ENCODE measurements around the gene IFNL2.

IFNL2 gene

DNA sequence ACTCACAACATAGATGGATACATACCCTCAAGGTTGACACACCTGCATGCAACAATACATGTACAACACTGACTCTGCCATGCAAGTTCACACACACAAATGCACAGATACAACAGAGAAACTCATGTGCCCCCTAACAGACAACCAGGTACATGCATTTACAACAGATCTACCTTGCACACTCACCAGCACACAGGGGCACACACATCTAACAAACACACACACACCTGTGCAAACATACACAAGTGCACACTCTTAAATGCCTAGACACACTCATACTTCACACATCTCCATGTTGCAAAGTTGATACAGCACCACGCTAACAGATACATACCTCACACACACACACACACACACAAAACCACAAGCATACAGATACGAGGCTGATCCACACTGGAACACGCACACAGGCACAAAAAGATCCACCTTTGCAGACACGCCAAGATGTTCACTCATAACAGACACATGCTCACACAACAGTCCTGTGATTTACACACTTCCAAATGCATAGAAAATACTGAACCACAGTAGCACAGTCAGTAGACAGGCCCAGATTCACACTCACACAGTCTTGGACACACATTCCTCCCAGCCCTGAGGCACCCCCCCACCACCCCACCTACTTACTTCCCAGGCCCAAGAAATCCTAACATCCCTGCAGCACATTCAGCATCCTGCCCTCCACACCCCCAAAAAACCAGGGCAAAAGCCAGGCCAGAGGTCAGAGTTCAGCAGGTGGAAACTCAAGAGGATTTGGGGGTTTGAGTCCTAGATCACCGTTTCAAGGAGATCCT is 51.1 kb downstream of the IFNL2 start:
- Histone ChIP-seq H3K4me1 (no peaks in the 10 kb centered on the region), H3K36me3 (no peaks in the 10 kb centered on the region), H3K4me3 (ENCODE audit: low read depth, low read length) (peak overlapping the region; percentile 71), H3K27me3 (0 out of 2 replicates have a peak, but pooled peaks cover 3% of the 10 kb centered on the region), H3K9me3 (no peaks in the 10 kb centered on the region)
- no peak for DNase-seq
- TF ChIP-seq, protein P1, sequence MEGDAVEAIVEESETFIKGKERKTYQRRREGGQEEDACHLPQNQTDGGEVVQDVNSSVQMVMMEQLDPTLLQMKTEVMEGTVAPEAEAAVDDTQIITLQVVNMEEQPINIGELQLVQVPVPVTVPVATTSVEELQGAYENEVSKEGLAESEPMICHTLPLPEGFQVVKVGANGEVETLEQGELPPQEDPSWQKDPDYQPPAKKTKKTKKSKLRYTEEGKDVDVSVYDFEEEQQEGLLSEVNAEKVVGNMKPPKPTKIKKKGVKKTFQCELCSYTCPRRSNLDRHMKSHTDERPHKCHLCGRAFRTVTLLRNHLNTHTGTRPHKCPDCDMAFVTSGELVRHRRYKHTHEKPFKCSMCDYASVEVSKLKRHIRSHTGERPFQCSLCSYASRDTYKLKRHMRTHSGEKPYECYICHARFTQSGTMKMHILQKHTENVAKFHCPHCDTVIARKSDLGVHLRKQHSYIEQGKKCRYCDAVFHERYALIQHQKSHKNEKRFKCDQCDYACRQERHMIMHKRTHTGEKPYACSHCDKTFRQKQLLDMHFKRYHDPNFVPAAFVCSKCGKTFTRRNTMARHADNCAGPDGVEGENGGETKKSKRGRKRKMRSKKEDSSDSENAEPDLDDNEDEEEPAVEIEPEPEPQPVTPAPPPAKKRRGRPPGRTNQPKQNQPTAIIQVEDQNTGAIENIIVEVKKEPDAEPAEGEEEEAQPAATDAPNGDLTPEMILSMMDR (IDR thresholded peaks at IDR 0.05; ENCODE audit: low read depth, low read length): no peak

All from BE2C (cell line).